KMS-11 (cell line): ENCODE data around the gene CLEC4F.

Experiments
- H2AFZ ChIP-seq: fragments of 200-600 bp; sonication (generic); 2 replicates; pipeline ENCODE4 v1.6.1; 2016; ENCODE audit warnings: antibody characterized with exemption, mixed run types, low read depth
- H3K27ac ChIP-seq: fragments of 200-600 bp; sonication (generic); 2 replicates; pipeline ENCODE4 v1.6.1; 2016; ENCODE audit warnings: mild to moderate bottlenecking, mixed run types
- H3K27me3 ChIP-seq: fragments of 200-600 bp; sonication (generic); 2 replicates; pipeline ENCODE4 v1.6.1; 2017; ENCODE audit warnings: mild to moderate bottlenecking, low read depth, mixed run types, moderate library complexity; ENCODE audit not compliant: insufficient read depth
- H3K36me3 ChIP-seq: fragments of 200-600 bp; sonication (generic); 2 replicates; pipeline ENCODE4 v1.6.1; 2017; ENCODE audit warnings: mild to moderate bottlenecking, mixed run types; ENCODE audit not compliant: insufficient read depth
- H3K4me1 ChIP-seq: fragments of 200-600 bp; sonication (generic); 2 replicates; pipeline ENCODE4 v1.6.1; 2016; ENCODE audit warnings: mild to moderate bottlenecking, low read depth, mixed run types; ENCODE audit not compliant: poor library complexity, severe bottlenecking
- H3K4me2 ChIP-seq: fragments of 200-600 bp; sonication (generic); 2 replicates; pipeline ENCODE4 v1.7.0; 2016; ENCODE audit warnings: mild to moderate bottlenecking, mixed run types
- H3K4me3 ChIP-seq: fragments of 200-600 bp; sonication (generic); IDR thresholded peaks from 2 replicates; pipeline ENCODE4 v1.6.1; 2017; ENCODE audit warnings: low read depth, low read length, mixed read lengths; ENCODE audit not compliant: insufficient read depth
- H3K79me2 ChIP-seq: fragments of 200-600 bp; sonication (generic); 2 replicates; pipeline ENCODE4 v1.6.1; 2016; ENCODE audit warnings: low read depth, mixed run types; ENCODE audit not compliant: insufficient read depth
- H3K9ac ChIP-seq: fragments of 200-600 bp; sonication (generic); 2 replicates; pipeline ENCODE4 v1.6.1; 2016; ENCODE audit warnings: mild to moderate bottlenecking, mixed run types
- H4K20me1 ChIP-seq: fragments of 200-600 bp; sonication (generic); 2 replicates; pipeline ENCODE4 v1.6.1; 2016; ENCODE audit warnings: mild to moderate bottlenecking, mixed run types; ENCODE audit not compliant: insufficient read depth
- TF ChIP-seq, protein P1 (sequence below): fragments of 200-600 bp; sonication (generic); conservative IDR thresholded peaks from 2 replicates; pipeline ENCODE4 v1.6.1; 2017; ENCODE audit warnings: low read depth, mild to moderate bottlenecking, antibody characterized with exemption, low read length, moderate library complexity, mixed read lengths

The CLEC4F gene

DNA sequence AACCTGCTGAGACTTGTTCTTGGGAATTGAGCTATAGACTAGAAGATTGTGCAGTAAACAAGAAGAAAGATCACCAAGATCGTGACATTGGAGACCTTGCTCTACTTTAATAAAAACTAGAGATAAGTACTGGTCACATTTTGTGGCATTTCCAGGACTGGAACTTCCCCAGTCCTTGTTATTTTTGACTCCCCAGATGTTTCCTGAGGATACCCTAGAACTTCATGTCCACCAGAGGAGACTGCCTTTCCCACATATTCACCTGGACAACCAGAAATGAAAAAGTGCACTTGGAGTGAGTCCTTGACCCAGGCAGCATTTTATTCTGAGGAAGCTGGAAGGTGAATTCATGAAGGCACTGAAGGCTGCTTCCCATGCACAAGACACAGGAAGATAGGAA is 9.5 kb upstream of the CLEC4F start:
- H3K36me3 ChIP-seq, result no peaks in the 10 kb centered on the region
- H3K9ac ChIP-seq, result no peak overlapping the region
- H3K4me2 ChIP-seq, result no peak overlapping the region
- no peak overlapping the region for H3K27ac ChIP-seq
- peaks cover 13% of the 10 kb centered on the region for H3K4me1 ChIP-seq
- no peak overlapping the region for H3K4me3 ChIP-seq
- H3K79me2 ChIP-seq, result no peaks in the 10 kb centered on the region
- no peaks in the 10 kb centered on the region for H4K20me1 ChIP-seq
- no peak overlapping the region for H2AFZ ChIP-seq
- H3K27me3 ChIP-seq, result no peaks in the 10 kb centered on the region
- TF ChIP-seq, protein P1, sequence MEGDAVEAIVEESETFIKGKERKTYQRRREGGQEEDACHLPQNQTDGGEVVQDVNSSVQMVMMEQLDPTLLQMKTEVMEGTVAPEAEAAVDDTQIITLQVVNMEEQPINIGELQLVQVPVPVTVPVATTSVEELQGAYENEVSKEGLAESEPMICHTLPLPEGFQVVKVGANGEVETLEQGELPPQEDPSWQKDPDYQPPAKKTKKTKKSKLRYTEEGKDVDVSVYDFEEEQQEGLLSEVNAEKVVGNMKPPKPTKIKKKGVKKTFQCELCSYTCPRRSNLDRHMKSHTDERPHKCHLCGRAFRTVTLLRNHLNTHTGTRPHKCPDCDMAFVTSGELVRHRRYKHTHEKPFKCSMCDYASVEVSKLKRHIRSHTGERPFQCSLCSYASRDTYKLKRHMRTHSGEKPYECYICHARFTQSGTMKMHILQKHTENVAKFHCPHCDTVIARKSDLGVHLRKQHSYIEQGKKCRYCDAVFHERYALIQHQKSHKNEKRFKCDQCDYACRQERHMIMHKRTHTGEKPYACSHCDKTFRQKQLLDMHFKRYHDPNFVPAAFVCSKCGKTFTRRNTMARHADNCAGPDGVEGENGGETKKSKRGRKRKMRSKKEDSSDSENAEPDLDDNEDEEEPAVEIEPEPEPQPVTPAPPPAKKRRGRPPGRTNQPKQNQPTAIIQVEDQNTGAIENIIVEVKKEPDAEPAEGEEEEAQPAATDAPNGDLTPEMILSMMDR, result no peak

DNA sequence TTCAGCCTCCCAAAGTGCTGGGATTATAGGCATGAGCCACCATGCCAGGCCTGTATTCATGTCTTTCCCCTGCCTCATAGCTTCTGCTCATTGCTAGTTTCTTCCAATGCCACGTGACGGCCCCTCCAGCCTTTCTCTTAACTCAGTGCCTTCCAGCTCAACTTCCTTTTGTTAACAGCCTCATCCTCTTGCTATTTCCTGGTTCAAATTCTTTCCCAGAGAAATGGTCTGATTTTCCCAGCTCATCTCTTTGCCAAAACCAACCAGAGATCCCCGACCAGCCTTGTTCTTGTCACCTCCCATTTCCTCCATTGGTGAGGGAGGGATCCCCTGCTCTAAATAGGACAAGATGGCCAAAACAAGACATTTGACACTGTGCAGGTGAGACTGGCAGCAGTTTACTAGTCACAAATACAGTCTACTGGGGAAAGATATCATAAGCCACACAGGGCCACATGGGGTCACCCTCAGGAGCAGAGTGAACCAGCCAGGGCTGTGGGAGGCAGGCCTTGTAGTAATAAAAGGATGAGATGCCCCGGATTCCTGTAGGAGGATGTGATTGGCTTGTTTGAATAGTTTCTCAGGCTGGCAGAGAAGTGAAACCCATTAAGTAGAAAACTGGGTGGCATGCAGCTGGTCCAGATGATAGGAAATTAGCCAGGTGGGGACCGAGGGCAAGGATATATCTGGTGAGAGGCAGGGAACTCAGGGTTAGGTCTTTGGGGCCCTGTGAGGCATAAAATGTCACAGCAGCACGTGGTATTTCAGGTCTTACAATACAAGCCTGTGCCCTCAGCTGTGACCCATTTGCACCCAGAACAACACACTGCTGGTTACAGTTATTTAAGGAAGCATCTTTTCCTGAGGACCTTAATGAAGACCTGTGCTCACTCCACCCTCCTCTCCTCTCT is 8.8 kb upstream of the CLEC4F start:
- TF ChIP-seq, protein P1, result no peak
- Histone ChIP-seq H3K4me1 (peaks cover 13% of the 10 kb centered on the region), H3K36me3 (no peaks in the 10 kb centered on the region), H4K20me1 (no peaks in the 10 kb centered on the region), H3K27ac (no peak overlapping the region), H3K9ac (no peak overlapping the region), H3K79me2 (no peaks in the 10 kb centered on the region), H3K4me3 (no peak overlapping the region), H3K4me2 (no peak overlapping the region), H2AFZ (no peak overlapping the region), H3K27me3 (no peaks in the 10 kb centered on the region)

DNA sequence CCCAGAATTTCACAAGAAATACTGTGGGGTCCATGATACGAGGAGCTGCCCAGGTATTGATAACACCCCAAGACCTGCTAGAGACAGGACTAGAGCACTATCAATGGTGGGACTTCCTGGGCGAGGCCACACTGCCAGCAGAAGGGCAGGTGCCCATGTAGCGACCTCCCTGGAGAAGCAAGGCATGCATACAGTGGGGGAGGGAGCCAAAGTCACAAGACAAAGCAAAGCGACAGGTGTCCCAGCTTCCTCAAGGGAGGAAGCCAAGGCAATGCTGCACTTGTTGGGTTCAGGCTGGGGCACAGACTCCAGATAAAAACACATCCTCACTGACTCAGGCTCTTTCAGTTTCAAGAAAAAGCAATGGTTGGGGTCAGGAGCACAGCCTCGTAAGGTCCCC is 7.7 kb upstream of the CLEC4F start:
- Histone ChIP-seq H2AFZ (no peak overlapping the region; the same call in 1 of the 2 replicates), H3K4me1 (peaks cover 13% of the 10 kb centered on the region)

DNA sequence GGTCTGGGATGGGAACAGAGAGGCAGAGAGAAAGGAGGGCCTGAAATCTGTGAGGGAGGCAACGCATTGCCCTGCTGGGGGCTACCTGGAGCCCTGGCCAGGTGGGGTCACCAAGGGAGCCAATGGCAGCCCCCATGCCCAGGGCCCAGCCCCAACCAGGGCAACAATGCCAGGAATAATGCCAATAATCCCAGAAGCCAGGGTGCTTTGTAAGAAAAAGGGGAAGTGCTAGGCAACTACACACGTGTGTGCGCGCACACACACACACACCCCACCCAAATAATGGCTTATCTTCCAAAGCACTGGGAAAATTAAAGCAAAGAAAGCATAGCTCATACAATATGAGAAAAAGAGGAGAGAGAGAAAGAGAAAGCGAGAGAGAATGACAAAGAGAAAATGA is 7.0 kb upstream of the CLEC4F start:
- no peaks in the 10 kb centered on the region for H3K27me3 ChIP-seq

More for the DNA sequence above, 7.7 kb upstream of the CLEC4F start:
- no peak overlapping the region for H3K4me3 ChIP-seq
- H3K9ac ChIP-seq, result no peak overlapping the region
- H3K27ac ChIP-seq, result no peak overlapping the region
- no peaks in the 10 kb centered on the region for H3K79me2 ChIP-seq
- no peaks in the 10 kb centered on the region for H4K20me1 ChIP-seq
- H3K27me3 ChIP-seq, result no peaks in the 10 kb centered on the region
- H3K4me2 ChIP-seq, result no peak overlapping the region
- H3K36me3 ChIP-seq, result no peaks in the 10 kb centered on the region
- TF ChIP-seq, protein P1, result no peak

More for the DNA sequence above, 7.0 kb upstream of the CLEC4F start:
- no peak overlapping the region for H2AFZ ChIP-seq
- TF ChIP-seq, protein P1, result no peak
- H3K27ac ChIP-seq, result no peak overlapping the region
- H4K20me1 ChIP-seq, result no peaks in the 10 kb centered on the region
- H3K36me3 ChIP-seq, result no peaks in the 10 kb centered on the region
- peaks cover 13% of the 10 kb centered on the region for H3K4me1 ChIP-seq
- no peak overlapping the region for H3K4me2 ChIP-seq
- no peak overlapping the region for H3K4me3 ChIP-seq
- H3K9ac ChIP-seq, result no peak overlapping the region
- H3K79me2 ChIP-seq, result no peaks in the 10 kb centered on the region
